Measurements from ENCODE around the gene NR6A1.

- TF ChIP-seq POLR2AphosphoS5 (IDR thresholded peaks at IDR 0.05; ENCODE audit: low read depth, low read length) (peak; percentile 62), POLR2A (IDR thresholded peaks at IDR 0.05; ENCODE audit: low read depth, low read length) (peak; percentile 54; the same call in 1 of the 2 replicates)
Measured at GRCh38 chr9:124818431-124819281, 47.5 kb upstream of the NR6A1 start.

Data from GM12892 (cell line).